ENCODE results near the gene SLU7. TPM values are rescaled to one million over a fixed set of nuclear protein-coding genes. Genes with fewer than 3 reads are reported as not detected.

The SLU7 gene
- total RNA-seq, 1 donor from 2014 or later: 48.4 TPM

DNA sequence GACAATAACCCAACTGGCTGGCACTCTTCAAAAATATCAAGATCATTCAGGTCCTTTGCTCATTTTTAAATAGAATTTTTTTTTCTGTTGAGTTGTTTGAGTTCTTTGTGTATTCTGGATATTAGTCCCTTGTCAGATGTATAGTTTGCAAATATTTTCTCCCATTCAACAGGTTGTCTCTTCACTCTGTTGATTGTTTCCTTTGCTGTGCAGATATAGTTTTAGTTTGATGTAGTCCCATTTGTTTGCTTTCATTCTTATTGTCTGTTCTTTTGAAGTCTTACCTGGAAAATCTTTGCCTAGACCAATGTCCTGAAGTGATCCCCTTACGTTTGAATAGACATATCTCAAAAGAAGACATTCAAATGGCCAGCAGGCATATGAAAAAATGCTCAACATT is 25.5 kb upstream of the SLU7 start:
- Histone ChIP-seq H4K20me1 (ENCODE audit: insufficient read depth, low read length) (no peaks in the 10 kb centered on the region), H3K9ac (ENCODE audit: low read length) (no peak overlapping the region), H3K79me2 (ENCODE audit: insufficient read depth, low read length) (no peaks in the 10 kb centered on the region), H3K4me1 (ENCODE audit: insufficient read depth, low read length) (no peaks in the 10 kb centered on the region), H3K4me2 (ENCODE audit: low read length) (no peak overlapping the region), H2AFZ (ENCODE audit: low read depth, low read length) (no peak overlapping the region), H3K4me3 (ENCODE audit: insufficient read depth, low read depth, low read length) (no peak overlapping the region), H3K27ac (ENCODE audit: low read depth, low read length) (no peak overlapping the region), H3K9me3 (ENCODE audit: insufficient read depth, low read depth, low read length) (no peaks in the 10 kb centered on the region), H3K27me3 (ENCODE audit: insufficient read depth, low read length) (no peaks in the 10 kb centered on the region), H3K36me3 (ENCODE audit: insufficient read depth, low read length) (no peaks in the 10 kb centered on the region)
- no peak overlapping the region for H3K27ac Mint-ChIP-seq (ENCODE audit: unreplicated experiment)
- no peaks in the 10 kb centered on the region for H3K36me3 Mint-ChIP-seq (ENCODE audit: low read depth, unreplicated experiment)
- TF ChIP-seq, protein P1, sequence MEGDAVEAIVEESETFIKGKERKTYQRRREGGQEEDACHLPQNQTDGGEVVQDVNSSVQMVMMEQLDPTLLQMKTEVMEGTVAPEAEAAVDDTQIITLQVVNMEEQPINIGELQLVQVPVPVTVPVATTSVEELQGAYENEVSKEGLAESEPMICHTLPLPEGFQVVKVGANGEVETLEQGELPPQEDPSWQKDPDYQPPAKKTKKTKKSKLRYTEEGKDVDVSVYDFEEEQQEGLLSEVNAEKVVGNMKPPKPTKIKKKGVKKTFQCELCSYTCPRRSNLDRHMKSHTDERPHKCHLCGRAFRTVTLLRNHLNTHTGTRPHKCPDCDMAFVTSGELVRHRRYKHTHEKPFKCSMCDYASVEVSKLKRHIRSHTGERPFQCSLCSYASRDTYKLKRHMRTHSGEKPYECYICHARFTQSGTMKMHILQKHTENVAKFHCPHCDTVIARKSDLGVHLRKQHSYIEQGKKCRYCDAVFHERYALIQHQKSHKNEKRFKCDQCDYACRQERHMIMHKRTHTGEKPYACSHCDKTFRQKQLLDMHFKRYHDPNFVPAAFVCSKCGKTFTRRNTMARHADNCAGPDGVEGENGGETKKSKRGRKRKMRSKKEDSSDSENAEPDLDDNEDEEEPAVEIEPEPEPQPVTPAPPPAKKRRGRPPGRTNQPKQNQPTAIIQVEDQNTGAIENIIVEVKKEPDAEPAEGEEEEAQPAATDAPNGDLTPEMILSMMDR (IDR thresholded peaks at IDR 0.05; ENCODE audit: insufficient read depth, low read depth, low read length): no peak
- TF ChIP-seq EZH2 (IDR thresholded peaks at IDR 0.05; ENCODE audit: insufficient read depth, low read length): no peak
- DNase-seq (ENCODE audit: low read depth): no peak
- peaks cover 6% of the 10 kb centered on the region for H3K9me3 Mint-ChIP-seq (ENCODE audit: unreplicated experiment)
- H3K4me1 Mint-ChIP-seq (ENCODE audit: low read depth, unreplicated experiment): no peaks in the 10 kb centered on the region
- H3K27me3 Mint-ChIP-seq (ENCODE audit: low read depth, unreplicated experiment): no peaks in the 10 kb centered on the region
- no peak overlapping the region for H3K4me3 Mint-ChIP-seq (ENCODE audit: unreplicated experiment)
- no peak for FAIRE-seq

GRCh38 chr5:160442824-160443431 is 24.0 kb upstream of the SLU7 start:
- Histone ChIP-seq H3K27me3 (ENCODE audit: insufficient read depth, low read length) (no peaks in the 10 kb centered on the region), H4K20me1 (ENCODE audit: insufficient read depth, low read length) (no peaks in the 10 kb centered on the region), H3K79me2 (ENCODE audit: insufficient read depth, low read length) (no peaks in the 10 kb centered on the region), H3K36me3 (ENCODE audit: insufficient read depth, low read length) (no peaks in the 10 kb centered on the region), H2AFZ (ENCODE audit: low read depth, low read length) (no peak overlapping the region), H3K9ac (ENCODE audit: low read length) (no peak overlapping the region), H3K9me3 (ENCODE audit: insufficient read depth, low read depth, low read length) (no peaks in the 10 kb centered on the region), H3K4me2 (ENCODE audit: low read length) (no peak overlapping the region), H3K4me3 (ENCODE audit: insufficient read depth, low read depth, low read length) (no peak overlapping the region), H3K4me1 (ENCODE audit: insufficient read depth, low read length) (peaks cover 10% of the 10 kb centered on the region), H3K27ac (ENCODE audit: low read depth, low read length) (no peak overlapping the region)
- Mint-ChIP-seq H3K4me1 (ENCODE audit: low read depth, unreplicated experiment) (peaks cover 2% of the 10 kb centered on the region), H3K27me3 (ENCODE audit: low read depth, unreplicated experiment) (peaks cover 2% of the 10 kb centered on the region), H3K4me3 (ENCODE audit: unreplicated experiment) (no peak overlapping the region), H3K27ac (ENCODE audit: unreplicated experiment) (no peak overlapping the region), H3K9me3 (ENCODE audit: unreplicated experiment) (peaks cover under 1% of the 10 kb centered on the region), H3K36me3 (ENCODE audit: low read depth, unreplicated experiment) (no peaks in the 10 kb centered on the region)
- no peak for DNase-seq (ENCODE audit: low read depth)
- no peak for FAIRE-seq
- TF ChIP-seq EZH2 (IDR thresholded peaks at IDR 0.05; ENCODE audit: insufficient read depth, low read length): no peak
- TF ChIP-seq, protein P1 (IDR thresholded peaks at IDR 0.05; ENCODE audit: insufficient read depth, low read depth, low read length): no peak

- Histone ChIP-seq H3K27ac (ENCODE audit: low read depth, low read length) (no peak overlapping the region), H4K20me1 (ENCODE audit: insufficient read depth, low read length) (no peaks in the 10 kb centered on the region), H3K27me3 (ENCODE audit: insufficient read depth, low read length) (no peaks in the 10 kb centered on the region), H3K36me3 (ENCODE audit: insufficient read depth, low read length) (no peaks in the 10 kb centered on the region), H3K9ac (ENCODE audit: low read length) (no peak overlapping the region), H3K4me1 (ENCODE audit: insufficient read depth, low read length) (peaks cover 10% of the 10 kb centered on the region), H2AFZ (ENCODE audit: low read depth, low read length) (no peak overlapping the region), H3K4me2 (ENCODE audit: low read length) (no peak overlapping the region), H3K4me3 (ENCODE audit: insufficient read depth, low read depth, low read length) (no peak overlapping the region), H3K9me3 (ENCODE audit: insufficient read depth, low read depth, low read length) (no peaks in the 10 kb centered on the region), H3K79me2 (ENCODE audit: insufficient read depth, low read length) (no peaks in the 10 kb centered on the region)
- Mint-ChIP-seq H3K27me3 (ENCODE audit: low read depth, unreplicated experiment) (peaks cover 10% of the 10 kb centered on the region), H3K4me1 (ENCODE audit: low read depth, unreplicated experiment) (peaks cover 2% of the 10 kb centered on the region), H3K9me3 (ENCODE audit: unreplicated experiment) (no peaks in the 10 kb centered on the region), H3K36me3 (ENCODE audit: low read depth, unreplicated experiment) (no peaks in the 10 kb centered on the region), H3K4me3 (ENCODE audit: unreplicated experiment) (no peak overlapping the region), H3K27ac (ENCODE audit: unreplicated experiment) (no peak overlapping the region)
- FAIRE-seq (no peak), DNase-seq (ENCODE audit: low read depth) (no peak)
- no peak for TF ChIP-seq EZH2 (IDR thresholded peaks at IDR 0.05; ENCODE audit: insufficient read depth, low read length)
- TF ChIP-seq, protein P1 (IDR thresholded peaks at IDR 0.05; ENCODE audit: insufficient read depth, low read depth, low read length): no peak
Measured at GRCh38 chr5:160441311-160441781, 22.5 kb upstream of the SLU7 start.
